Measurements from ENCODE around the gene GRID2. TPM values are rescaled to one million over a fixed set of nuclear protein-coding genes. Genes with fewer than 3 reads are reported as not detected.

The GRID2 gene
- total RNA-seq, 1 donor from 2014 or later, result 0.17 TPM

GRCh38 chr4:93475730-93476129 lies 1172.0 kb downstream of the GRID2 start:
- no peaks in the 10 kb centered on the region for H3F3A ChIP-seq (ENCODE audit: low read depth)
- no peak overlapping the region for H3K4me2 ChIP-seq
- H2AFZ ChIP-seq (replicated peaks), result no peak overlapping the region
- no peak overlapping the region for H3K27ac Mint-ChIP-seq
- H3K79me2 ChIP-seq (ENCODE audit: low read depth), result no peaks in the 10 kb centered on the region
- H3K4me3 Mint-ChIP-seq, result no peak overlapping the region
- DNase-seq (ENCODE audit: low spot score), result no peak
- H3K36me3 ChIP-seq, result no peaks in the 10 kb centered on the region
- H3K4me3 ChIP-seq, result no peak overlapping the region
- no peaks in the 10 kb centered on the region for H3K9me3 Mint-ChIP-seq
- no peak overlapping the region for H3K27ac ChIP-seq
- no peaks in the 10 kb centered on the region for H3K27me3 Mint-ChIP-seq (ENCODE audit: insufficient read depth, low read depth)
- no peaks in the 10 kb centered on the region for H3K27me3 ChIP-seq
- no peaks in the 10 kb centered on the region for H3K36me3 Mint-ChIP-seq
- H3K9me3 ChIP-seq (ENCODE audit: low read depth), result no peaks in the 10 kb centered on the region
- H3K4me1 Mint-ChIP-seq, result peaks cover 4% of the 10 kb centered on the region
- no peak overlapping the region for H3K9ac ChIP-seq
- H3K4me1 ChIP-seq, result no peaks in the 10 kb centered on the region
- no peaks in the 10 kb centered on the region for H4K20me1 ChIP-seq (ENCODE audit: low read depth)
- TF ChIP-seq, protein P1, sequence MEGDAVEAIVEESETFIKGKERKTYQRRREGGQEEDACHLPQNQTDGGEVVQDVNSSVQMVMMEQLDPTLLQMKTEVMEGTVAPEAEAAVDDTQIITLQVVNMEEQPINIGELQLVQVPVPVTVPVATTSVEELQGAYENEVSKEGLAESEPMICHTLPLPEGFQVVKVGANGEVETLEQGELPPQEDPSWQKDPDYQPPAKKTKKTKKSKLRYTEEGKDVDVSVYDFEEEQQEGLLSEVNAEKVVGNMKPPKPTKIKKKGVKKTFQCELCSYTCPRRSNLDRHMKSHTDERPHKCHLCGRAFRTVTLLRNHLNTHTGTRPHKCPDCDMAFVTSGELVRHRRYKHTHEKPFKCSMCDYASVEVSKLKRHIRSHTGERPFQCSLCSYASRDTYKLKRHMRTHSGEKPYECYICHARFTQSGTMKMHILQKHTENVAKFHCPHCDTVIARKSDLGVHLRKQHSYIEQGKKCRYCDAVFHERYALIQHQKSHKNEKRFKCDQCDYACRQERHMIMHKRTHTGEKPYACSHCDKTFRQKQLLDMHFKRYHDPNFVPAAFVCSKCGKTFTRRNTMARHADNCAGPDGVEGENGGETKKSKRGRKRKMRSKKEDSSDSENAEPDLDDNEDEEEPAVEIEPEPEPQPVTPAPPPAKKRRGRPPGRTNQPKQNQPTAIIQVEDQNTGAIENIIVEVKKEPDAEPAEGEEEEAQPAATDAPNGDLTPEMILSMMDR (IDR thresholded peaks at IDR 0.05), result no peak
- TF ChIP-seq EZH2phosphoT487 (IDR thresholded peaks at IDR 0.05), result no peak
- TF ChIP-seq EZH2 (IDR thresholded peaks at IDR 0.05), result no peak

DNA sequence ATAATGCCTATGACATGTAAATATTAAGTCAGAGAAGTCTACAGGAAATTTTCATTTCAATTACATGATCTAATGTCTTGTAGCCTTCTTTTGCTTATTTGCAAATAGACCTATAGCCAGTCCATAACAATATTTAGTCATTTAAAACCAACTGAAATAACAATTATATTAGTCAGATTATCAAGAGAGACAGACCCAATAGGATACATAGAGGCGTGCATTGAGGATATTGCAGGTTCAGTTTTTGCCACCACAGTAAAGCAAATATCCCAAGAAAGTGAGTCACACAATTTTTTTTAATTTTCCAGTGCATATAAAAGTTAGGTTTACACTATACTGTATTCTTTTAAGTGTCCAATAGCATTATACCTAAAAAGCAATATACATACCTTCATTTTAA lies 1175.0 kb downstream of the GRID2 start:
- Mint-ChIP-seq H3K4me3 (no peak overlapping the region), H3K27me3 (ENCODE audit: insufficient read depth, low read depth) (no peaks in the 10 kb centered on the region), H3K36me3 (no peaks in the 10 kb centered on the region), H3K27ac (no peak overlapping the region), H3K4me1 (peaks cover 4% of the 10 kb centered on the region), H3K9me3 (no peaks in the 10 kb centered on the region)
- no peak overlapping the region for H3K4me3 ChIP-seq
- H3K36me3 ChIP-seq, result no peaks in the 10 kb centered on the region
- no peaks in the 10 kb centered on the region for H3K27me3 ChIP-seq
- H3F3A ChIP-seq (ENCODE audit: low read depth), result no peaks in the 10 kb centered on the region
- no peaks in the 10 kb centered on the region for H3K9me3 ChIP-seq (ENCODE audit: low read depth)
- TF ChIP-seq EZH2phosphoT487 (IDR thresholded peaks at IDR 0.05) (no peak), EZH2 (IDR thresholded peaks at IDR 0.05) (no peak)
- TF ChIP-seq, protein P1 (IDR thresholded peaks at IDR 0.05), result no peak
- H2AFZ ChIP-seq (replicated peaks), result no peak overlapping the region
- no peaks in the 10 kb centered on the region for H4K20me1 ChIP-seq (ENCODE audit: low read depth)
- no peaks in the 10 kb centered on the region for H3K79me2 ChIP-seq (ENCODE audit: low read depth)
- no peak for DNase-seq (ENCODE audit: low spot score)
- no peak overlapping the region for H3K4me2 ChIP-seq
- H3K27ac ChIP-seq, result no peak overlapping the region
- H3K9ac ChIP-seq, result no peak overlapping the region
- H3K4me1 ChIP-seq, result no peaks in the 10 kb centered on the region

GRCh38 chr4:93480452-93480851 lies 1176.7 kb downstream of the GRID2 start:
- Histone ChIP-seq H3F3A (ENCODE audit: low read depth) (no peaks in the 10 kb centered on the region), H3K36me3 (no peaks in the 10 kb centered on the region), H3K9ac (no peak overlapping the region), H3K4me3 (no peak overlapping the region), H3K4me1 (no peaks in the 10 kb centered on the region), H4K20me1 (ENCODE audit: low read depth) (no peaks in the 10 kb centered on the region), H3K4me2 (no peak overlapping the region), H3K27ac (no peak overlapping the region), H3K79me2 (ENCODE audit: low read depth) (no peaks in the 10 kb centered on the region), H3K27me3 (no peaks in the 10 kb centered on the region), H3K9me3 (ENCODE audit: low read depth) (no peaks in the 10 kb centered on the region), H2AFZ (replicated peaks) (no peak overlapping the region)
- no peak for DNase-seq (ENCODE audit: low spot score)
- no peaks in the 10 kb centered on the region for H3K4me1 Mint-ChIP-seq
- H3K27me3 Mint-ChIP-seq (ENCODE audit: insufficient read depth, low read depth), result no peaks in the 10 kb centered on the region
- H3K27ac Mint-ChIP-seq, result no peak overlapping the region
- no peak overlapping the region for H3K4me3 Mint-ChIP-seq
- no peak for TF ChIP-seq EZH2 (IDR thresholded peaks at IDR 0.05)
- no peaks in the 10 kb centered on the region for H3K9me3 Mint-ChIP-seq
- H3K36me3 Mint-ChIP-seq, result no peaks in the 10 kb centered on the region

DNA sequence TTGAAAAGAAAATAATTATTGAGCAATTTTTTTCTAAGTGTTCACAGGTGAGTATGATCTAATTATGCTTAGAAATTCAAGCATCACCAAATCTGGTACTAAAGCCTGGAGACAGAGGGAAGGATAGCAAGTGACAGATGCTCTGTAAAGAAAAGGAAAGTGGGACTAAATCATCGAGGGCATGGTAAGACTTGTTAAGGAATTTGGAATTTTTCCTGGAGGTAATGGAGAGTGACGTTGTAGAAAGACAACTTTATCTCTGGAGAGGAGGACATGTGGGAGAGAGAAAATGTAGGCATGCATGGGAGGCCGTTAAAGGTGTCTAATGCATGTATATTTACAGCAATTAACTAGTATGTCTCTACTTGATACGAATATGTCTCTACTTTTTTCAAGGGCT lies 1191.6 kb downstream of the GRID2 start:
- Mint-ChIP-seq H3K4me3 (no peak overlapping the region), H3K9me3 (no peaks in the 10 kb centered on the region), H3K36me3 (no peaks in the 10 kb centered on the region), H3K27ac (no peak overlapping the region), H3K27me3 (ENCODE audit: insufficient read depth, low read depth) (no peaks in the 10 kb centered on the region), H3K4me1 (no peaks in the 10 kb centered on the region)
- no peak overlapping the region for H3K4me2 ChIP-seq
- no peak overlapping the region for H3K4me3 ChIP-seq
- no peaks in the 10 kb centered on the region for H4K20me1 ChIP-seq (ENCODE audit: low read depth)
- no peak for DNase-seq (ENCODE audit: low spot score)
- H3K27ac ChIP-seq, result no peak overlapping the region
- no peaks in the 10 kb centered on the region for H3F3A ChIP-seq (ENCODE audit: low read depth)
- no peaks in the 10 kb centered on the region for H3K36me3 ChIP-seq
- no peak overlapping the region for H3K9ac ChIP-seq
- no peaks in the 10 kb centered on the region for H3K9me3 ChIP-seq (ENCODE audit: low read depth)
- H3K27me3 ChIP-seq, result no peaks in the 10 kb centered on the region
- no peak for TF ChIP-seq EZH2phosphoT487 (IDR thresholded peaks at IDR 0.05)
- TF ChIP-seq, protein P1 (IDR thresholded peaks at IDR 0.05), result no peak
- no peak for TF ChIP-seq EZH2 (IDR thresholded peaks at IDR 0.05)
- H3K79me2 ChIP-seq (ENCODE audit: low read depth), result no peaks in the 10 kb centered on the region
- no peak overlapping the region for H2AFZ ChIP-seq (replicated peaks)
- no peaks in the 10 kb centered on the region for H3K4me1 ChIP-seq
